Right forelimb (tissue), 1 donor: ENCODE measurements around the gene LCN10.
A peak's percentile ranks its signal among the peaks of the same experiment; 100 is the strongest.

Source experiments
- DNase-seq: peaks from one replicate; pipeline ENCODE4 v3.0.0-alpha.2; 2018

LCN10 gene

DNA sequence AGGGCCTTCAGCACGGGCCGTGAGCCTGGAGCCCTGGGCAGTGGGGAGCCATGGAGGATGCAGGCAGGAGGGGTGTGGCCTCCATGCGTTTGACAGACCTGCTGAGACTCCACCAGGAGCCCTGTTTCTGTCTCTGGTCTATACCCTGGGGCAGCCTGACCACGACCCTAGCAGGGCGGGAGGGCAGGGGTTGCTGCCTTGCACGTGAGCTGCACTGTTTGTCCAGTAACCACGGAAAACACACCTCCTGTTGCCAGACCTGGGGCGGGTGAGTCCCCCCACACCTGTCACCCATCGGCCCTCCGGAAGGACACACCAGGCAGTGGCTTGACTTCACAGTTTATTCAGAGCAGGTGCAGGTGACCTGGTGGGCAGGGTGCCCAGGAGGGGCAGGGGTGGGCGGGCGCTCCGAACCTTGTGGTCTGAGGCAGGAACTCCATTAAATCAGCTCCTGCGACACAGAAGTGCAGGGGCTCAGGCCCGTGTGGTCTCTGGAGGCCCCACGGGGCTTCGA is 11.4 kb upstream of the LCN10 start:
- DNase-seq: no peak

DNA sequence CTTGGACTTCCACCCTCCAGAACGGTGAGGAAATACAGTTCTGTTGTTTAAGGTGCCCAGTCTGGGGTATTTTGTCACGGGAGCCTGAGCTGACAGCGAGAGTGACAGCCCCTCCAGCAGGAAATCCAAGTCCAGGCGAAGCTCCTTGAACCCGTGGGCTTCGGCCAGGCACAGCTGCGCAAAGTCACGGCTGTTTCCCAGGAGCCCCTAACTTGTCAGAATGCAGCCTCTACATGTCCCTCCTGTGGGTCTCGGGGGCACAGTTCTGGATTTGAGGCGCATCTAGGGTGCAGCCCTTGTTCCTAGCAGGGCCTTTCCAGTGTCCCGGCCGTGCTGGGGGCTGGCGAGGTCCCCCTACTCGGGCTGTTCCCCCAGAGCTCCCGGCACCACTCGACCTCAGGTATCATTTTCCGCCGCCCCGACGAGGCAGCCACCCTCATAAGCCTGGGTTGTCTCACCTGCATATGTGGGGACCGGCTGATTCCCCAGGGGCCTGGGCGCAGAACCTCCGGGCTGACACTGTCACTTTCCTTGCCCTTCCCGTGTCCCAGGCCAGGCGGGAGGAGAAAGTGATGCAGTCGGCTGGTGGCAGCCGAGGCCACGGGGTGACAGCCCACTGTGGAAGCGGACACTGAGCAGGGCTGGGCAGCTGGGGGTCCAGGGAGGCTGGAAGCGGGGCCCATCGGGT is 10.8 kb upstream of the LCN10 start:
- no peak for DNase-seq

DNA sequence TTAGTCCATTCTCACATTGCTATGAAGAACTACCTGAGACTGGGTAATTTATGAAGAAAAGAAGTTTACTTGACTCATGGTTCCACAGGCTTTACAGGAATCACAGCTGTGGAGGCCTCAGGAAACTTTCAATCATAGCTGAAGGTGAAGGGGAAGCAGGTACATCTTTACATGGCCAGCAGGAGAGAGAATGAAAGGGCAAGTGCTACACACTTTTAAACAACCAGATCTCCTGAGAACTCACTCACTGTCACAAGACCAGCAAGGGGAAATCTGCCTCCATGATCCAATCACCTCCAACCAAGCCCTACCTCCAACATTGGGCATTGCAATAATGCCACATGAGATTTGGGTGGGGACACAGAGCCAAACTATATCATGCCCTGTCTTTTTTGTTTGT is 9.1 kb upstream of the LCN10 start:
- no peak for DNase-seq

DNA sequence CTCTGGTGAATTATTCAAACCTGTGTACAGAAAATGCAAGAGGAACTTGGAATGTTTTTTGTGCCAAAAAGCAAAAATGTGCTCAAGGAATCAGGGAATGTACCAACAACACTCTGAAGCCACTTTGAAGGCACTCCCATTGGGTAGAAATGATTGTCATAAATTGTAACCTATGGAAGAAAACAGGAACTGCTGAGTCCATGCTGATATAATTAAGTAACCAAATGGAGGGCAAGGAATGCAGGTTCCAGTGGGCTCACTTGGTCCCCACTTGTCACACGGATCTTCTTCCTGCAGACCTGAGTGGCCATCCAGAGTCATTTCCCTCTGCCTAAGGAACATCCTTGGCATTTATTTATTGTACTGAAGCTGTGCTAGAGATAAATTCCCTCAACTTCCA is 8.5 kb upstream of the LCN10 start:
- DNase-seq: no peak

DNA sequence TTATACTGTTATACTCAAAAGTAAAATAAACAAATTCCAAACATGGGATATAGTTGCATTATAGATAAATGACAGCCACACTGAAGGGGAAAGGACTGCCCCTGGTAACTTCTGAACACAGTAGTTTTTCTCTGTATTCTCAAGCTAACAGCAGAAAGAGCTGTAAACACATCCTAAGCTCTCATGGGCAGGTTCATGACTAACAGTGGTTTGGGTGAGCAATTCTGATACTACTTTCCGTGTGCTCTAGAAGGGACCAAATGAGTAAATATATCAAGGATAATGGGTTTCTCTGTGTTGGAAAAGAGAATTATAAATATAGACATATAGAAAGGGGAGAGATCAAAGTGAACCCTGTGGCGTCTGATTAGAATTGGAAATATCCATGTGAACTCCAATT is 7.8 kb upstream of the LCN10 start:
- no peak for DNase-seq

DNA sequence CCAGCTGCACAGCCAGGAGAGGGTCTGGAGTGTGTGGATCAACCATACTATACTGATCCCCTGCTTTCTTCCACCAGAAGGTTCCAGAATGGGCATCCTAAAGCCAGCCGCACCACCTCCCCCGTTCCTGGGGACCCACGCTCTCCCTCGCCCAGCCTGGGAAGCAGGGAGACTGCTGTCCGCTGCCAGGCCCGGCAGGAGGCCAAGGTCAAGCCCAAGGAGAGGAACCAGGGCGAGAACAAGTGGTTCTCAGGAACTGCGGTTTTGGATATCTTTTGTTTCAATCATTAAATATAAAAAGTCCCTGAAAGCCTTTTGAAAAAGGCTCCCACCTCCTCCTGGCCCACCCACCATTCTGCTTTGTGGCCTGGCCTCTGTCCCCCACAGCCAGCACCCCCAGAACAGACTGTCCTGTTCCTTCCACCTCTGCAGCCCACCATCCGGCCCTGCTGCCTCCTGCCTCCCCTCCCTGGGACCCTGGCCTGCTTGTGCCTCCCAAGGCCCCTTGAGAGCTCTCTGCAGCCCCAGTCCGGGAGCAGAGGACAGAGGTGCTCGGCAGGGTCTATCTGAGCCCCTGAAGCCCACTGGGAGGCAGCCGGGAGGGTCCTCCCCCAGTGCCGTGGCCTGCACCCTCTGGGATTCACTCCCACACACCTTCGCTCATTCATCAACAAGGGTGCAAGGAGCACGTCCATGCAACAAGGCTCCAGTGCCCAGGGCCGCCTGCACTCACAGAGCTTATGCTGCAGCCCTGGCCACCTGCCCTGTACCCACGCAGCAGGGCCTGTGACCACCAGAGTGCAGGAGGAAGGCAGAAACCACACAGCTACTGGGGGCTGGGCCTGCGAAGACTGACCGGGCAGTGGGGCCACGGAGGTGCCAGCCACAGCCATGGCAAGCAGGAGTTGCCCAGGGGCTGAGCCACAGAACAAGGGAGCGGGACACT is 6.2 kb upstream of the LCN10 start:
- DNase-seq: peak; percentile 29

DNA sequence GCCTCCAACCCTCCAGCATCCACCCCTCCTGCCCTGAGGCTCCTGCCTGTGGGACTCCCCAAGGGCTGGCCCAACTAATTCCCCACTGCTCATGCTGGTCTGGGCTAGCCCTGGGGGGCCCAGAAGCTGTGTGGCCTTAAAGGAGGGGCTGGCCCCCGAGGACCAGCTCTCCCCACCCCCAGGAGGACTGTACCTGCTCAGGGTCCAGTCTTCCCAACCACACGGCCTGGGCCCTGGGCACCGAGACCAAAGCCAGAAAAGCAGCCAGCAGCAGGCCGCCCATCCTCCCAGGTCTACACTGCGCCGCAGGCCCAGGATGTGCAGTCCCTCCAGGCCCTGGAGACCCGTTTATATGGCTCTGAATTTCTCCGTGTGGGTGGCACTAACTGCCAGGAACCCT is 5.5 kb upstream of the LCN10 start, which contains the start of gene LCN6:
Gene LCN6, minus strand, starts transcription at position 325 of the 400 bp plus-strand sequence. Its CDS starts 42 bp downstream, at position 283.
- no peak for DNase-seq

DNA sequence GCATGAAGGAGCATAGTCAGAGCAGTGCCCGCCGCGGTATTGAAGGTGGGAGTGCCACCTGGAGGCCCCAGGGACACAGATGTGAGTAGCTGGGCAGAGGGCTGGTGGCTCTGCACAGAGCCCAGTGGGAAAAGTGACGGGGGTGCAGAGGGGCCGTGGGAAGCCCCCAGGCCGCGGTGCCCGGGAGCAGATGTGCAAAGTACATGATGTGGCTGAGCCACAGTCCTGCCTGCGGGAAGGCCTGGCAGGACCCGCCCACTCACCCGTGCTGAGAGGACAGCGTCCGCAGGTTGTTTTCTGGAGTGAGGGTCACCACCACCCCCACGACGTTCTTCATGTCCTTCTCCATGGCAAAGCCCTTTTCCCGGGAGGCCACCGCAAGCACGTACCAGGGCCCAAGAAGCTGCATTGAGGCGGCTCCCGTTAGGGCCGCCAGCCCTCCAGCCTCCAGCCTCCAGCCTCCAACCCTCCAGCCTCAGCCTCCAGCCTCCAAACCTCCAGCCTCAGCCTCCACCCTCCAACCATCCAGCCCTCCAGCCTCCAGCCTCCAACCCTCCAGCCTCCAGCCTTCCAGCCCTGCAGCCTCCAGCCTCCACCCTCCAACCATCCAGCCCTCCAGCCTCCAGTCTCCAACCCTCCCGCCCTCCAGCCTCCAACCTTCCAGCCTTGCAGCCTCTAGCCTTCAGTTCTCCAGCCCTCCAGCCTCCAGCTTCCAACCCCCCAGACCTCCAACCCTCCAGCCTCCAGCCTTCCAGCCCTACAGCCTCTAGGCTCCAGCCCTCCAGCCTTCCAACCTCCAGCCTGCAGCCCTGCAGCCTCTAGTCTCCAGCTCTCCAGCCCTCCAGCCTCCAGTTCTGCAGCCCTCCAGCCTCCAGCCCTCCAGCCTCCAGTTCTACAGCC is 4.7 kb upstream of the LCN10 start:
- DNase-seq: peak; percentile 30

DNA sequence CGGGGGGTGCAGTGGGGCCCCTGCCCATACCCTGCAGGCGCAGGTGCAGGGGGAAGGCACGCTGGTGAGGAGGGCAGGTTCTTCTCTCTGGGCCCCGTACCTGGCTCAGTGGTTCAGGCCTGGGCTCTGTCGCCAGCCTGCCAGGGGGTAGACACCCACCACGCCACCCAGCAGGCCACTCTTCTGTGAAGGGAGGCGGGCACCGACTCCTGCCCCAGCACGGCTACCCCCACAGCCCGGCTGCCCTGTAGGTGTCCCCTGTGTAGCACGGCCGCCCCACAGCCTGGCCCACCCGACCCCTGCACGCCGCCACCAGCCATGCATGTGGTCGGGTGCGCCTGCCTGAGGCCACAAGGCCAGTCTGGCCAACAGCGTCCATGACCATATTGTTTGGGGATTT is 3.9 kb upstream of the LCN10 start:
- DNase-seq: peak; percentile 25

DNA sequence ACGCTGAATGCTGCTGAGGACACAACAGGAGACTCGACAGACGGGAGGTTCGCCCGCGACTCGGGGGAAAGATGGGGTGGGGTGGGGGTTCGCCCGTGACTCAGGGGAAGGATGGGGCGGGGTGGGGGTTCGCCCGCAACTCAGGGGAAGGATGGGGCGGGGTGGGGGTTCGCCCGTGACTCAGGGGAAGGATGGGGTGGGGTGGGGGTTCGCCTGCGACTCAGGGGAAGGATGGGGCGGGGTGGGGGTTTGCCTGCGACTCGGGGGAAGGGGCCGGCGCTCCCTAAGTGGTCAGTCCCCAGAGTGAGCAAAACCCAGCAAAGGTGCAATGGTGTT is 3.4 kb upstream of the LCN10 start:
- no peak for DNase-seq

DNA sequence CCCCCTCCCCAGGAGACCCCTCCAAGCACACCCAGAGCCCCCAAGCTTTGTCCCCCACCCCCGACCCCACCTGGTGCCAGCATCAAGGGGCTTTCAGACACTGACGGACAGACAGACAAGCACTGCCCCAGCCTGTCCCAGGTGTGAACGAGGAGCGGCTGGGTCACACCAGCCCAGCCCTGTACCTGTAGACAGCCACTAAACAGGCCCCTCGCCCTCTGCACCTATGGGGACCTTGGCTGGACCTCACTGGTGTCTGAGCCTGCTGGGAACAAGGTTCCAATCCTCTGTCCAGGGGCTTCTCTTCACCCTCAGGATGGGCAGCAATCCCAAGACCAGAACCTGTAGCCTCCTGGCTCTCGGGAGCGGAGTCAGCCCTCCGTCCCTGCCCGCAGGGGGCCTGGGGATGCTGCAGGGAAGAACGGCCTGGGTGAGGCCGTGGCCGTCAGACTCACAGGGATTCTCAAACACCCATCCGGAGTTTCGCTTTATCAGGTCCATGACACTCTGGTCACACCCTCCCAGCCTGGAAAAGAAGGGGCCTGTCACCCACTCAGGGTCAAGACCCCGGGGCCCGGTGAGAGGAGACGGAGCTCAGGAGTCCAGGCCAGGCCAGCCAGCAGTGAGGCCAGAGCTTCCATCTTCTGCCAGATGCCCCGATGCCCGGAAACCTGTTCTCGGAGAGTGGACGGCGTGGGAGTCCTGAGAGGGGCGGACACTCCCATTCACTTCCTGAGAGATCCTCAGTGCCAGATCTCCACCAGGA is 2.8 kb upstream of the LCN10 start:
- peak; percentile 30 for DNase-seq

DNA sequence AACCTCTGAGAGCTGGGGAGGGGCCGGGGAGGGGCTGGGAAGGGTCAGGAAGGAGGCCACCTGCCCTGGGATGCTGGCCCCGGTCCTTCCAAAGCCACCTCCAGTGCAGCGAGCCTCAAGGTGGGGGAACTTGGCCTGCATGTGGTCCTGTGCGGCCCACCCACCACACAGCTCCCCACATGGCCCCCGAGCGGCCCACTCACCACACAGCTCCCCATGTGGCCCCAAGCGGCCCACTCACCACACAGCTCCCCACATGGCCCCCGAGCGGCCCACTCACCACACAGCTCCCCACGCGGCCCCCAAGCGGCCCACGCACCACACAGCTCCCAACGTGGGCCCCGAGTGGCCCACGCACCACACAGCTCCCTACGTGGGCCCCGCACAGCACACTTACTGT is 2.0 kb upstream of the LCN10 start:
- no peak for DNase-seq

DNA sequence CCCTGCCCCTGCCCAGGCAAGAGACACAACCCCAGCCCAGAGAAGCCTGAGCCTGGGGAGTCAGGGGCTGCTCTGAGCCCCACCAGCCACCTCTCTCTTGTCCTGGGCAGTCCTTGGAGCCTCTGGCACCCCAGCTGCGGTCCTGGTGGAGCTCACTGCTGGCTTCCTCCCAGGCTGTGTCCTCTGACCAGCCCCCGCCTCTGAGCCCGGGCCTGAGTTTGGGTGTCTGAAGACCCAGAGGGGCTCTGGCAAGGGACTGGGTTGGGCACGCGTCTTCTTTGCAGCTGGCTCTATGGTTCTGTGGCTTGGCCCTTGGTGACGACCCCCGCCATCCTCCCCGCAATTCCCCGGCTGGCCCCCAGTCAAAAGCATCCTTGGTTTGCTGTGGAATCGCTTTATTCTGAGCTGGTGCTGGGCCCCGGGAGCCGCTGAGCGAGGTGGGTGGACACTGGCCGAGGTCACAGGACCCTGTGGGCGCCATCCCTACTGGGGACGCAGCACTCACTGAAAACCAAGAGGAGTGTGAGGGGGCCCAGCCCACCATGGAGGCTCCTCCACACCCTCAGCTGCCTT is 985 bp upstream of the LCN10 start:
- DNase-seq: no peak

DNA sequence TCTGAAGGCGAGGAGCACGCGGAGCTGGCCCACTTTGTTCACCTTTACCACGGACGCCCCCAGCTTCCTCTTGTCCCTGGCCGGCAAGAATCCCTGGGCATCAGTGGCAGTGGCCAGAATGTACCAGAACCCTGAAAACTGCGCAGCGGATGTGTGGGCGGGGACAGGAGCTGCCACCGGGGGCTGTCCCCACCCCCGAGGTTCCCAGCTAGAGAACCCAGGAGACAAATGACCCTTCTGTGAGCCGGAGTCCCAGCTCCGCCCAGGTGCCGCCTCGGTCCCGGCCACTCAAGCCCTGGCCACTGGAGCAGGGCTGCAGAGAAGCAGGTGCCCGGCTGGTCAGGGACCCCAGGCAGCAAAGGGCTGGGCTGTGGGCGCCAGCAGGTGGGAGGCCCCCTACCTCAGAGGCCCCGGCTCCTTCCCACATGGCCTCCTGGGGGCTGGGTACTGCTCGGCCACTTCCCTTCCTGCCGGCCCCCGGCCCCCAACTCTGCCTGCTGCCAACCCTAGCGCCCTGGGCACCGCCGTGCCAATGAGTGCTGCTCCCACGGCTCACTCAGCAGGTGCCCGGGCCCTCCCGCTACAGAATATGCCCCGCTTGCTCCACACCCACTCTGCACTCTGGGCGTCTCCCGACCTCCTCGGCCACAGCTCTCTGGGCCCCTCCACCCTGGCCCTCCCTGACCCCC is 713 bp downstream of the LCN10 start:
- DNase-seq: no peak

DNA sequence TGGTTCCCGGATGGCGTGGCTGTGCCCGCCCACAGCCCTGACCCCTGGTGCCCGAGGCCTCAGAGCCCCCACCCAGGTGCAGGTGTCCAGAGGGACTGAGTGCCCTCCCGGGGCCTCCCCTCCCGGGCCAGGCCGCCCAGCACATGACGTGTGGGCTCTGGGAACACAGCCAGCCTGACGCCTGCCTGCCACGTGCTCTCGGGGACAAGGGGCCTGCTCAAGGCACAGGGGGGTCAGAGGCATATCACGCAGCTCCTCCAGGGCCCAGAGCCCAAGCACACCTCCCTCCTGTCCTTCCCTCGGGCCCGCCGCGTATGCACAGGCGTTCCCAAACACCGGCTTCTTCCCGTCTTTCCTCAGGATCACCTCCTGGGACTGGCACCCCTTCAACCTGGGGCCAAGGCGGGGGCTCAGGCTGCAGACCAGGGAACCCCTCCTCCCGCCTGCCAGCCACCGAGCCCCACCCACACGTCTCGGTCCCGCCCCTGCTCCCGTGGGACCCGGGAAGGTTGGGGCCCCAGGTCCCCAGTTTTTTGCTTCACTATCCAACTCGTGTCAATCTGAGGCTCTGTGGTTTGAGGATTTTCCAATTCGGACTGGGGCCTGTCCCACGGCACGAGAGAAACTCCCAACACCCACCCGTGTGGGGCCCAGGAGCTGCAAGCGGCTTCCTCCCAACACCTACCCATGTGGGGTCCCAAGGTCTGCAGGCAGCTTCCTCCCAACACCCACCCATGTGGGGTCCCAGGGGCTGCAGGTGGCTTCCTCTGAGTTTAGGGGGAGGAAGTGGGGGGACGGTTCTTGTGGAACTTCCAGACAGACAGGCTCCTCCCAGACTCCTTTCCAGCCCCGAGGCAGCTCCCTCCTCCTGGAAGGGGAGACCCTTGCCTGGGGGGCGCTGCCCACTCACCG is 1.5 kb downstream of the LCN10 start:
- DNase-seq: no peak

DNA sequence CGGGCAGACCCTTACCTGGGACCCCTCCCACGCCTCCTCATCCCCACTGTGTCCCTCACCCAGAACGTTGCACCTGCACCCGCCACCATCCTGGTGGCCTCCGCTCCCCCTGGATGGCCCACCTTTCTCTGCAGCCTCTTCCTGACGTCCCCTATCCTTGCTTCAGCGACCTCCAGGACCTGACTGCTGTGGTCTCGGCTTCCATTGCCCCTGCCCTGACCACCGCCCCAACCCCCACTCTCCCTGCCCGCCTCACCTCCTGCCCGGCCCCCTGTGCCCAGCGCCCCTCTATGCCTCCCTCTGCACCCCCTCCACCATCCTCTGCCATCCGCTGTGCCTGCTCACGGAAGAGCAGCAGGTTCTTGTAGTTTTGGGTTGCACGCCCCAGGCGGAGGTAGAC is 2.2 kb downstream of the LCN10 start:
- DNase-seq: no peak

DNA sequence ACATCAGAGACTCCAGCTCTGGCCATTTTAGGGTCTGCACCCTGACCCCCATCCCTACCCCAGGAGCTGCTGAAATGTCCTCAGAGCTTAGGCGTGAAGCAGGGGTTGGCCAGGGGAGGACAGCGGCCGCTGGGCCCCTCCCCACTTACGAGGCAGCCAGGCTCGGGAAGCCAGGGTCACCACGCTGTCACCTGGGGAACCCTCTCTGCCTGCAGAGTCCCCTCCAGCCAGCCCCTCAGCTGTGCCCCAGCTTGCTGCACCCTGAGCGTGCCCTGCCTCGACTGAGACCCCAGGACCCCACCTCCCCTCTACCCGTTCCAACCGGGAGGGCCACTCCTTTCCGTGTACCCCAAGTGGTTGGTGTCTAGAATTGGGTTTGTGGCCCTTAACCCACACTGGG is 2.7 kb downstream of the LCN10 start:
- no peak for DNase-seq

DNA sequence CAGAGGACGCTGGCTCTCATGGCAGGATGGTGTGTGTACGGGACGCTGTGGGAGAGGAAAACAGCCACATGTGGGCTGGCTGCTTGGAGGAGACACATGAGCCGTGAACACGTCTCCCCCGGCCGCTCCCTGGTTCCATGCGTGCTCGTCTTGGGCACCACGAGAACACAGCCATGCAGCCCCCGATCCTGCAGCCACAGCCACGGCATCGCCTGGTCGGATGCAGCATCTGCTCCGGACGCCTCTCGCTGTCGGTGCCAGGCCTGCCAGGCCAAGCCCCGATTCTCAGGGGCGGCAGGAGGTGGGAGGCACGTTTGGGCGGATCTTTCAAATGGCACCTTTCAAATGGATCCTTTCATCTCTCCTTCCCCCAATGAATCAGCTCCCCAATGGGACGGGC is 3.2 kb downstream of the LCN10 start:
- no peak for DNase-seq

DNA sequence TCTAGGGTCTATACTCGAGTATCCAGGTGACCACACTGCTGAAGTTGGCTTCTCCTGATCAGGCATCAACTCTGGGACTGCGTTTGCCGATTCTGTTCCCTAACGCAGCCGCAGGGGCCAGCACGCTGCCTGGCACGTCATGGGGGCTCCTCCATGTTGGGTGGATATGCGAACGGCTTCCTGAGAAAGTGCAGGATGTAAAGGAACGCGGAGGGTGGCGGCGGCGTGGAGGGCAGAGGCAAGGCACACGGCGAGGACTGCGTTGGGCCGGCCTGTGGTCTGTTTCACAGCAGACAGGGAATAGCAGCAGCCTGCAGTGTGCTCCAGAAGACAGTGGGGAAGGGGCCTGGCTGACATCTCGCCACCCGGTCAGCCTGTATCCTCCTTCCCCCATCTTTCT is 3.8 kb downstream of the LCN10 start:
- no peak for DNase-seq

DNA sequence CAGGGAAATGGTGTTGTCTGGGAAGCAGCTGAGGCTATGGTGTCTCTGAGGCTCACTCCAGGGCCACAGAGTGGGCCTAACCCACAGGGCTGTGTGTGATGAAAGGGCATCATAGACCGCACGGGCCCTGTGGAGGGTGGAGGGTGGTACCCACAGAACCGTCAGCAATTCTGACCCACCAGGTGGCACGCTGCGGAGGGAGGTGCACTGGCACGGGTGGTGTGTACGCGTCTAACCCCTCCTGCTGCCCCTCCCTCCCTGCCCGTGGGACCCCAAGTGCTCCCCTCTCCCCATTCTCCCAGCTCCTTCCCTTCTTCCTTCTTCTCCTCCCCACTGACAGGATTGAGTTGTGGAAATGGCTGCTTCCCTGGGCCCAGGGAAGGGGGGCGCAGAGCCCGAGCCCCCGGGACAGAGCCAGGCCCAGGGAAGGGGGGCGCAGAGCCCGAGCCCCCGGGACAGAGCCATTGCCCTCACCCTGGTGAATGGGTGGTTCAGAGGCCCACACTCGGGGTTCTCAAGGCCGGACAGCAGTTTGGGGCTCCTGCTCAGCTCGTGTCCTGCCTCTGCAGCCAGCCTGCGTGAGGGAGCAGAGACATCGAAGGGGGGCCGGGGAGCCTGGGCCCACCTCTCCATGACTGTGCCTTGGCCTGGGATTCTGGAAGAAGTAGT is 6.8 kb downstream of the LCN10 start:
- DNase-seq: no peak
